Ovary (tissue), 3 donors: ENCODE data around the gene MRPL18.

Source experiments
- CTCF ChIP-seq, 3 donors: fragments of 450-650 bp in 2 of 3; fragments of 200-600 bp in 1 of 3; IDR thresholded peaks; one replicate each; pipeline versions ENCODE4 v1.5.1 to v1.8.0; 2016 to 2022; ENCODE audit warnings: antibody characterized with exemption in 3 of 3, mild to moderate bottlenecking in 1 of 3
- EP300 ChIP-seq: sonication (generic); formaldehyde crosslinking; IDR thresholded peaks from one replicate; pipeline ENCODE4 v1.6.1; 2017; ENCODE audit warnings: antibody characterized with exemption
- POLR2A ChIP-seq: fragments of 450-650 bp; IDR thresholded peaks from one replicate; pipeline ENCODE4 v1.6.1; 2017; ENCODE audit warnings: antibody characterized with exemption, mild to moderate bottlenecking, moderate library complexity
- donor health status: DM: no; HTN: no; CAD: no.

GRCh38 chr6:159753081-159753872, 37.0 kb upstream of the MRPL18 start:
- no peak for TF ChIP-seq CTCF (IDR thresholded peaks at IDR 0.05)
- TF ChIP-seq POLR2A = no peak
- no peak for TF ChIP-seq EP300
